A549 (cell line): ENCODE measurements around the gene MAP3K19.

Source experiments
- BHLHE40 ChIP-seq: IDR thresholded peaks from 2 replicates; pipeline ENCODE4 v1.6.1; 2012; ENCODE audit warnings: low read depth, low read length, inconsistent platforms
- CTCF ChIP-seq: fragments of >200 bp; sonication (Bioruptor Twin); formaldehyde crosslinking; IDR thresholded peaks from 3 replicates; pipeline ENCODE4 v1.5.1; 2016
- EP300 ChIP-seq, 2 experiments: fragments of >200 bp; sonication (Bioruptor Twin); formaldehyde crosslinking; IDR thresholded peaks; 2 replicates in 1 of 2; 3 replicates in 1 of 2; pipeline ENCODE4 v1.6.1; 2016 to 2017
- HMGXB4 ChIP-seq: fragments of 250-450 bp; sonication (Bioruptor Pico); IDR thresholded peaks from 2 replicates; pipeline ENCODE4 v1.5.0; 2021; ENCODE audit warnings: mild to moderate bottlenecking, moderate library complexity, borderline replicate concordance
- JUN ChIP-seq, 2 experiments: fragments of >200 bp; sonication (Bioruptor Twin); formaldehyde crosslinking; IDR thresholded peaks; 2 replicates in 1 of 2; 3 replicates in 1 of 2; pipeline ENCODE4 v1.6.1; 2016 to 2017
- KDM1A ChIP-seq: fragments of 200-600 bp; sonication (generic); IDR thresholded peaks from 2 replicates; pipeline ENCODE4 v1.6.1; 2016; ENCODE audit warnings: low read depth, mild to moderate bottlenecking
- MYC ChIP-seq: IDR thresholded peaks from 2 replicates; pipeline ENCODE4 v1.6.1; 2012; ENCODE audit warnings: mild to moderate bottlenecking, inconsistent platforms, low read length, improper control_type of control experiment, borderline replicate concordance
- POLR2A ChIP-seq: IDR thresholded peaks from 2 replicates; pipeline ENCODE4 v1.6.1; 2012; ENCODE audit warnings: mild to moderate bottlenecking, low read length
- REST ChIP-seq: fragments of 200-600 bp; sonication (generic); IDR thresholded peaks from 2 replicates; pipeline ENCODE4 v1.6.1; 2016; ENCODE audit warnings: antibody characterized with exemption, mild to moderate bottlenecking, moderate library complexity
- RNF2 ChIP-seq: fragments of 200-600 bp; sonication (generic); IDR thresholded peaks from 2 replicates; pipeline ENCODE4 v1.6.1; 2016; ENCODE audit warnings: low read depth, mild to moderate bottlenecking, antibody characterized with exemption, moderate library complexity, borderline replicate concordance

GRCh38 chr2:135022952-135023880, 24.0 kb downstream of the MAP3K19 start:
- TF ChIP-seq CTCF (no peak), POLR2A (no peak), EP300 (IDR thresholded peaks at IDR 0.05) (no peak), MYC (no peak), JUN (IDR thresholded peaks at IDR 0.05) (no peak), KDM1A (no peak), RNF2 (no peak), BHLHE40 (no peak), REST (no peak), HMGXB4 (CRISPR knock-in tag) (no peak)
